ENCODE results near the gene UBAC1. TPM values are rescaled to one million over a fixed set of nuclear protein-coding genes. Genes with fewer than 3 reads are reported as not detected.
A peak's percentile ranks its signal among the peaks of the same experiment; 100 is the strongest.

UBAC1 gene, protein sequence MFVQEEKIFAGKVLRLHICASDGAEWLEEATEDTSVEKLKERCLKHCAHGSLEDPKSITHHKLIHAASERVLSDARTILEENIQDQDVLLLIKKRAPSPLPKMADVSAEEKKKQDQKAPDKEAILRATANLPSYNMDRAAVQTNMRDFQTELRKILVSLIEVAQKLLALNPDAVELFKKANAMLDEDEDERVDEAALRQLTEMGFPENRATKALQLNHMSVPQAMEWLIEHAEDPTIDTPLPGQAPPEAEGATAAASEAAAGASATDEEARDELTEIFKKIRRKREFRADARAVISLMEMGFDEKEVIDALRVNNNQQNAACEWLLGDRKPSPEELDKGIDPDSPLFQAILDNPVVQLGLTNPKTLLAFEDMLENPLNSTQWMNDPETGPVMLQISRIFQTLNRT
- total RNA-seq (23.8 TPM), polyA plus RNA-seq (10 to 100 TPM; 17.8 to 27.7 (median 23.4) TPM)

DNA sequence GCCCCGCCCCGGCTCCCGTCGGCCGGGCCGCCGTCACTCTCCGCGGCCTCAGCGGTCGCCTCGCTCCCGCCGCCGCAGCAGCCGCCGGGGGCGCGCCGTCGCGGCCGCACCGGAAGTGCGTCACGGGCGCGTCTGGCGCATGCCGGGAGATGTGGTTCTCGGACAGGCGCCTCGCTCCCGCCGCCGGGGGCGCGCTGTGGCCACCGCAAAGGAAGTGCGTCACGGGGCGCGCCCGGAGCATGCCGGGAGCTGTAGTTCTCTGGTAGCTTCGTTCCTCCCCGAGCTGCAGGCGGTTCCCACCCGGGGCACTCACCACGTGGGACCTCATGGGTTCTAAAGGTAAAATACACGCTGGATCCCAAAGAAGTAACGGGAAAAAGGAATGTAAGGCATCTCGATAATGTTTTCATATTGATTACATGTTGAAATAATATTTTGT is at the start of gene UBAC1:
TSS of gene UBAC1 (minus strand) at position 97 of the 439 bp plus-strand sequence. CDS start 211 bp downstream, outside the sequence.
- peaks cover 21% of the 10 kb centered on the region for H3K27me3 Mint-ChIP-seq
- H3K36me3 Mint-ChIP-seq, result no peaks in the 10 kb centered on the region
- no peaks in the 10 kb centered on the region for H3K9me3 Mint-ChIP-seq
- H3K27ac Mint-ChIP-seq, result peak within 1 kb of the TSS; percentile 79 to 93 (median 92)
- no peaks in the 10 kb centered on the region for H3K27me3 ChIP-seq (ENCODE audit: control insufficient read depth, insufficient read depth, low read length)
- peaks cover 17% of the 10 kb centered on the region for H3K4me1 ChIP-seq (ENCODE audit: control insufficient read depth, insufficient read depth, low read length, poor library complexity, severe bottlenecking)
- H3K4me3 Mint-ChIP-seq, result peak within 1 kb of the TSS; percentile 88 to 93 (median 88)
- ATAC-seq (ENCODE audit: low read depth in 2 of 2) (peak; percentile 93), DNase-seq (peak; percentile 92 to 97 (median 95))
- H3K27ac ChIP-seq (ENCODE audit: insufficient read depth, low read length, poor library complexity, severe bottlenecking), result peak within 1 kb of the TSS; percentile 57
- peak within 1 kb of the TSS; percentile 60 for H3K4me3 ChIP-seq (ENCODE audit: low read depth, low read length)
- no peaks in the 10 kb centered on the region for H3K36me3 ChIP-seq (ENCODE audit: control insufficient read depth, insufficient read depth, low read length)
- H3K9me3 ChIP-seq (ENCODE audit: control insufficient read depth in 2 of 2, low read length in 2 of 2), result no peaks in the 10 kb centered on the region
- peaks cover 5 to 39% (median 18%) of the 10 kb centered on the region in 4 donors for H3K4me1 Mint-ChIP-seq

DNA sequence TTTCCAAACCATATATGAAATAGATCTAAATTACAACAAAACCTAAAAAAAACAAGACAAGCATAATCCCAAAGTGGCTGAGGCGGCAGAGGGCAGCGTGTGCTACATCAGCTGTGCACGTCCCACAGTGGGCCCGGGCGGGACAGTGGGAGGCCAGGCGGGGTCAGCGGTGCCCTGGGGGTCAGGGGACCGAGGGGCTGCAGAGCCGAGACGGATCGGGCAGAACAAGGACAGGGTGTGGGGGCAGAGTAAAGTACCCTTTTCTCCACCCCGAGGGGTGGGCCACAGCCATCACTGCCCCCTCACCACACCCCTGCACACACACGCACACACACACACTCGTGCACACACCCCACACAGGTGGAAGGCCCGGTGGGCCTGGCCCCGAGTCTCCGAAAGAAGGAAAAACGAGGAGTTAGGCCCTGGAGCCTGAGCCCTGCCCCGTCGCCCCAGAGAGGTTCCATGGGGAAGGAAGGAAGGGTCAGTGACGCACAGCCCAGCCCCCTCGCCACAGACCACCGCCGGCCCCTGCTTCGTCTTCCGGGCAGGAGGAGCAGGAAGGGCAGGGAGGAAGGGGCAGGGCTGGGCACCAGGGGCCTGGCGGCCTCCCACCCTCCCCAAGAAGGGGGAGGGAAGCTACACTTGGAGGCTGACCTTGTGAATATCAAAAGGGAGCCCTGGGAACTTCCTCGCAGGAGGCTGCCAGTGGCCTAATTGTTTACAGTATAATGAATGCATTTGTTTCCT is 49.6 kb upstream of the UBAC1 start:
- no peak overlapping the region for H3K4me3 Mint-ChIP-seq
- no peak overlapping the region for H3K27ac Mint-ChIP-seq
- DNase-seq, result no peak
- H3K27ac ChIP-seq (ENCODE audit: insufficient read depth, low read length, poor library complexity, severe bottlenecking), result no peak overlapping the region
- H3K36me3 Mint-ChIP-seq, result peaks cover 3% of the 10 kb centered on the region
- H3K27me3 ChIP-seq (ENCODE audit: control insufficient read depth, insufficient read depth, low read length), result no peaks in the 10 kb centered on the region
- H3K4me1 Mint-ChIP-seq, result no peaks in the 10 kb centered on the region
- no peak for ATAC-seq (ENCODE audit: low read depth in 2 of 2)
- no peaks in the 10 kb centered on the region for H3K4me1 ChIP-seq (ENCODE audit: control insufficient read depth, insufficient read depth, low read length, poor library complexity, severe bottlenecking)
- H3K36me3 ChIP-seq (ENCODE audit: control insufficient read depth, insufficient read depth, low read length), result no peaks in the 10 kb centered on the region
- no peak overlapping the region for H3K4me3 ChIP-seq (ENCODE audit: low read depth, low read length)
- no peaks in the 10 kb centered on the region for H3K9me3 Mint-ChIP-seq
- H3K27me3 Mint-ChIP-seq, result no peaks in the 10 kb centered on the region
- H3K9me3 ChIP-seq (ENCODE audit: control insufficient read depth in 2 of 2, low read length in 2 of 2), result no peaks in the 10 kb centered on the region

DNA sequence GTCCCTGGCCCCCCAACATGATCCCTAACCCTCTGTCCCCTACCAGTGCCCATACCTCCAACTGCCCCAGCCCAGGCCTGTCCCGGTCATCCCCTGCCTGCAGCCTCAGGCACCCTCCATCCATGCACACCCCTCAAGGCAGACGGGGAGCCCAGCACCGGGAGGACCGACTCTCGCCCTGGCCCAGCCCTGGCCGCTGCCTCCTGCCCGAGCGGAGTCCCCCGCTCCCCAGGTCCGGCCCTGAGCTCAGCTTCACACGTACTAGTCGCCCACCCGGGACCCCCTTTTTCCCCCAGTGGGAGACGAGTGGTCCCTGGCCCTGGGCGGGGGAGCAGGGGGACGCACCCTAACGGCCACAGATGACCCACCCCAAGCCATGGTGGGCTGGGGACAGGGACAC is 49.0 kb upstream of the UBAC1 start:
- no peak overlapping the region for H3K27ac Mint-ChIP-seq
- DNase-seq, result no peak

DNA sequence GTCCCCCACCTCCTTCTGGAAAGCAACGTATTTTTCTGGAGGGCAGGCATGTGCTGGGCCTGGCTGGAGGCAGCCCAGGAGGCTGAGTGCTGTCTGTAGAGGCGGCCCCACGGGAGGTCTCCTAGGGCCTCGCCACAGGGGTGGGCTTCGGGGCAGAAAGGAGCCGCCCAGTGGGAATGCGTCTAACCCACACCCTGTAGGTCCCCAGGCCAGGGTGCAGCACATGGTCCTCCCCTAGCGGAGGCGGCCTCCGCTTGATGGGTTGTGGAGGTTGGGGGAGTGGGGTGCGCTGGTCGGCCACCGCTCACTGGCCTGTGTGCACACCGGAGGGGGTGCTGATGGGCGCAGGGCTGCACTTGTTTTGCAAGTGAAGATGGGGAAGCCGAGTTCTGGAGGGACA is 48.3 kb upstream of the UBAC1 start:
- Histone ChIP-seq H3K27me3 (ENCODE audit: control insufficient read depth, insufficient read depth, low read length) (no peaks in the 10 kb centered on the region), H3K4me3 (ENCODE audit: low read depth, low read length) (no peak overlapping the region), H3K36me3 (ENCODE audit: control insufficient read depth, insufficient read depth, low read length) (no peaks in the 10 kb centered on the region), H3K4me1 (ENCODE audit: control insufficient read depth, insufficient read depth, low read length, poor library complexity, severe bottlenecking) (no peaks in the 10 kb centered on the region), H3K9me3 (ENCODE audit: control insufficient read depth in 2 of 2, low read length in 2 of 2) (no peaks in the 10 kb centered on the region), H3K27ac (ENCODE audit: insufficient read depth, low read length, poor library complexity, severe bottlenecking) (no peak overlapping the region)
- Mint-ChIP-seq H3K36me3 (peaks cover 3% of the 10 kb centered on the region), H3K27me3 (no peaks in the 10 kb centered on the region), H3K4me3 (no peak overlapping the region), H3K9me3 (no peaks in the 10 kb centered on the region), H3K4me1 (no peaks in the 10 kb centered on the region), H3K27ac (no peak overlapping the region)
- no peak for DNase-seq
- no peak for ATAC-seq (ENCODE audit: low read depth in 2 of 2)

More for the DNA sequence above, 49.0 kb upstream of the UBAC1 start:
- Histone ChIP-seq H3K4me1 (ENCODE audit: control insufficient read depth, insufficient read depth, low read length, poor library complexity, severe bottlenecking) (no peaks in the 10 kb centered on the region), H3K4me3 (ENCODE audit: low read depth, low read length) (no peak overlapping the region), H3K27me3 (ENCODE audit: control insufficient read depth, insufficient read depth, low read length) (no peaks in the 10 kb centered on the region), H3K36me3 (ENCODE audit: control insufficient read depth, insufficient read depth, low read length) (no peaks in the 10 kb centered on the region), H3K9me3 (ENCODE audit: control insufficient read depth in 2 of 2, low read length in 2 of 2) (no peaks in the 10 kb centered on the region), H3K27ac (ENCODE audit: insufficient read depth, low read length, poor library complexity, severe bottlenecking) (no peak overlapping the region)
- ATAC-seq (ENCODE audit: low read depth in 2 of 2), result no peak
- Mint-ChIP-seq H3K36me3 (peaks cover 3% of the 10 kb centered on the region), H3K9me3 (no peaks in the 10 kb centered on the region), H3K27me3 (no peaks in the 10 kb centered on the region), H3K4me1 (no peaks in the 10 kb centered on the region), H3K4me3 (no peak overlapping the region)

DNA sequence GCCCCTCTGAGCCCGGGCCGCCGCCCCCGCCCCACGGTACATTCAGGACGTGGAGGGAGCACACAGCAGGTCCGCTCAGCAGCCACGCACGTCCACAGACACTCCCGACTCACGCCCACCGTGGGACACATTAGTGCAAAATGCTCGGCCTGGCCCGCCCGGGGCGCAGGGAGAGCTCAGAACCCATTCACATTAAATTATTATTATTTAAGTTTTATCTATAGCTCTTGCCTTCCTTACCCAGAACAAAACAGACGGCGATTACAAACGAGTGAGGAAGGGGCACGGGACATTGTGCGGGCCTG is 47.5 kb upstream of the UBAC1 start:
- H3K36me3 Mint-ChIP-seq, result peaks cover 3% of the 10 kb centered on the region
- DNase-seq (no peak), ATAC-seq (ENCODE audit: low read depth in 2 of 2) (no peak)
- H3K27me3 Mint-ChIP-seq, result no peaks in the 10 kb centered on the region
- H3K9me3 ChIP-seq (ENCODE audit: control insufficient read depth in 2 of 2, low read length in 2 of 2), result no peaks in the 10 kb centered on the region
- H3K4me3 ChIP-seq (ENCODE audit: low read depth, low read length), result no peak overlapping the region
- H3K27me3 ChIP-seq (ENCODE audit: control insufficient read depth, insufficient read depth, low read length), result no peaks in the 10 kb centered on the region
- no peaks in the 10 kb centered on the region for H3K4me1 ChIP-seq (ENCODE audit: control insufficient read depth, insufficient read depth, low read length, poor library complexity, severe bottlenecking)
- no peaks in the 10 kb centered on the region for H3K9me3 Mint-ChIP-seq
- no peaks in the 10 kb centered on the region for H3K4me1 Mint-ChIP-seq
- no peak overlapping the region for H3K27ac Mint-ChIP-seq
- H3K36me3 ChIP-seq (ENCODE audit: control insufficient read depth, insufficient read depth, low read length), result no peaks in the 10 kb centered on the region
- H3K4me3 Mint-ChIP-seq, result no peak overlapping the region
- no peak overlapping the region for H3K27ac ChIP-seq (ENCODE audit: insufficient read depth, low read length, poor library complexity, severe bottlenecking)

DNA sequence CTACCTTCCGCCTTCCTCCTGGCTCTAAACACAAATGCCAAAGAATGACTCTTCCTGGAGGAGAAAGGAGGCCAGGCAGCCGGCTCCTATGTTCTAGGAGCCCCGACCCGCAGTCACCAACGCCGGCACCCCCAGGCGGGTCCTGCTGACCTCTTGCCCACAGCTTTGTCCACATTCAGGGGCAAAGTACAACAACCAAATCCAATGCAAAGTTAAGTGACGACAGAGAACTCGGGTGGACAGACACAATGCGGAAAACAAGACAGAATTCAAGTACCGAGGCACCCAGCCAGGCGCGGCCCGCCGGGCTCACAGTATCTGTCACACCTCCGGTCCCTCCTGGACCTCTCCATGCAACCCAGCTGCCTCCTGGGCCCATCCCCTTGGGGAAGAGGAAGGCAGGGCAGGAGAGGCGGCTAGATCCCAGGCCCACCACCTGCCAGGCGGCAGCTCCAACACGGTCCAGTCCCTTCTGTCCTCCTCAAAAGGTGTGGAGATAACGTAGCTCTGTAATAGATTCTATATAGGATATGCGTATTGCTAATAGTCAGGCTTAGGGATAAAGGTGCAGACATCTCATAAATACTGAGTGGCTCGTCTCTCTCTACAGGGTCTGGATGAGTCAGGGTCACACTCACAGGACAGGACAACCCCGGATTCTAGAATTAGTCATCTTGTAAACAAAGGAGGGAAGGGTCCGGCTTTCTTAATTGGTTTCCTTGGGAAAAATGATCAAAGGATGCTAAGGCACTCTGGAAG is 46.9 kb upstream of the UBAC1 start:
- Mint-ChIP-seq H3K4me3 (no peak overlapping the region), H3K4me1 (no peaks in the 10 kb centered on the region), H3K36me3 (peaks cover 3% of the 10 kb centered on the region), H3K27me3 (no peaks in the 10 kb centered on the region), H3K27ac (no peak overlapping the region), H3K9me3 (no peaks in the 10 kb centered on the region)
- no peaks in the 10 kb centered on the region for H3K4me1 ChIP-seq (ENCODE audit: control insufficient read depth, insufficient read depth, low read length, poor library complexity, severe bottlenecking)
- no peaks in the 10 kb centered on the region for H3K9me3 ChIP-seq (ENCODE audit: control insufficient read depth in 2 of 2, low read length in 2 of 2)
- ATAC-seq (ENCODE audit: low read depth in 2 of 2) (no peak), DNase-seq (no peak)
- H3K4me3 ChIP-seq (ENCODE audit: low read depth, low read length), result no peak overlapping the region
- H3K27me3 ChIP-seq (ENCODE audit: control insufficient read depth, insufficient read depth, low read length), result no peaks in the 10 kb centered on the region
- H3K27ac ChIP-seq (ENCODE audit: insufficient read depth, low read length, poor library complexity, severe bottlenecking), result no peak overlapping the region
- no peaks in the 10 kb centered on the region for H3K36me3 ChIP-seq (ENCODE audit: control insufficient read depth, insufficient read depth, low read length)

DNA sequence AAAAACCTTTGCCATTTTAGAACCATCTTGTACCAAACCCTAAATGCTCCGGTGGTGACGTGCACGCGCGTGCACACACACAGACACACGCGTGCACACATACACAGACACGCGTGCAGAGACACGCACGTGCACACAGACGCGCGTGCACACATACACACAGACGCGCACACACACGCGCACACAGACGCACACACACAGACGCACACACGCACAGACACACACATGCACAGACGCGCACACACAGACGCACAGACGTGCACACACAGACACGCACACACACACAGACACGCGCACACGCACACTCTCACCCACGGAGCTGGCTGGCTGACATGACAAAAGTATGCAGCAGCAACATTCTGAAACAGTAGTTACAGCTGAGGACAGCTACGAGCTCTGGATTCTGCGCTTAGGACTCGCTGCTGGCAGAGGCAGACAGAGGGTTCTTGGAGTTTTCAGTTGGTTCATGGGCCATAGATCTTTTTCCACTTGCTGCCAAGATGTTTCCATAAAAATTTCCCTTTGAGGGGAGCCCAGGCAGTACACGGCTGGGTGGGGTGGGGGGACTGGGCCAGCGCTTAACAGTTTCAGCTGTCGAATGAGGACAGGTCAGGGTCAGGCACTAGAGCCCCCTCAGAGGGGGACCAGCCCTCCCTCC is 46.2 kb upstream of the UBAC1 start:
- Histone ChIP-seq H3K27ac (ENCODE audit: insufficient read depth, low read length, poor library complexity, severe bottlenecking) (no peak overlapping the region), H3K4me1 (ENCODE audit: control insufficient read depth, insufficient read depth, low read length, poor library complexity, severe bottlenecking) (no peaks in the 10 kb centered on the region), H3K9me3 (ENCODE audit: control insufficient read depth in 2 of 2, low read length in 2 of 2) (no peaks in the 10 kb centered on the region), H3K4me3 (ENCODE audit: low read depth, low read length) (no peak overlapping the region), H3K36me3 (ENCODE audit: control insufficient read depth, insufficient read depth, low read length) (no peaks in the 10 kb centered on the region), H3K27me3 (ENCODE audit: control insufficient read depth, insufficient read depth, low read length) (no peaks in the 10 kb centered on the region)
- DNase-seq, result no peak
- Mint-ChIP-seq H3K4me3 (no peak overlapping the region), H3K4me1 (no peaks in the 10 kb centered on the region), H3K36me3 (peaks cover 3% of the 10 kb centered on the region), H3K27me3 (no peaks in the 10 kb centered on the region), H3K9me3 (no peaks in the 10 kb centered on the region), H3K27ac (no peak overlapping the region)
- ATAC-seq (ENCODE audit: low read depth in 2 of 2), result no peak

All from CD4-positive, CD25-positive, alpha-beta regulatory T cell (primary cell).